Measurements from ENCODE around the gene MYO1F. TPM values are rescaled to one million over a fixed set of nuclear protein-coding genes. Genes with fewer than 3 reads are reported as not detected.
A peak's percentile ranks its signal among the peaks of the same experiment; 100 is the strongest.
"Not testable (repeated sequence)": the region's sequence is repeated elsewhere in the genome, so short reads cannot be mapped to it uniquely, and the experiment has no call there.

Gene MYO1F
- total and polyA plus RNA-seq, 8 donors = 3.0 to 54.8 (median 18.8) TPM

DNA sequence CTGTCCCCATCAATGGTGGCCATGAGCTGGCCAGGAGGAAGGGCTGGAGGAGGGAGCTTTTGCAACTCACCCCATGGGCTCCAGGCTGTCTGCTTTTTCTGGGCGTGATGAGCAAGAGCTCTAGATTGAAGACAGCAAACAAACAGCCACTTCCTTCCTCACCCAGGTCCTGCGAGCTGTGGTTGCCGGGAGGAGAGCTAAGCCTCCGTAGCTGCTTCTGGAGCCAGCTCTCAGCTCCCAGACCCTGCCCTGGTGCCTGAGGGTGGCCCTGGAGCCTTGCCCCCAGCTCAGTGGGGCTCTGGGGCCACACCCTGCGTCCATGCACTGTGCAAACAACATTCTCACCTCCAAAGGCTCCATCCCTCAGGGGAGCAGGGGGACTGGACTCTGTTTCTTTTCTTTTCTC is 6.2 kb downstream of the MYO1F start:
- TF ChIP-seq EP300 (IDR thresholded peaks at IDR 0.05) = no peak
- TF ChIP-seq POLR2AphosphoS5 (IDR thresholded peaks at IDR 0.05) = peak in 1 of 3 donors; percentile 18
- Histone ChIP-seq H3K4me3 (peak overlapping the region in 1 of 4 donors; percentile 17), H3K27ac (peak overlapping the region in 4 of 5 donors; percentile 37 to 77 (median 62)), H3K27me3 (peaks cover 0 to 3% (median 0%) of the 10 kb centered on the region in 3 donors), H3K4me1 (peaks cover 0 to 43% (median 5%) of the 10 kb centered on the region in 4 donors), H3K36me3 (no peaks in the 10 kb centered on the region), H3K9me3 (no peaks in the 10 kb centered on the region)
- DNase-seq = peak; percentile 47 to 52
- intact Hi-C loops (cut with DNase I; ENCODE audit: low total_unique reads) = no loop called here
- 10 to 24% (median 16%) methylated on average over 4 to 5 of the region's 5 CpGs for WGBS, 5 donors

DNA sequence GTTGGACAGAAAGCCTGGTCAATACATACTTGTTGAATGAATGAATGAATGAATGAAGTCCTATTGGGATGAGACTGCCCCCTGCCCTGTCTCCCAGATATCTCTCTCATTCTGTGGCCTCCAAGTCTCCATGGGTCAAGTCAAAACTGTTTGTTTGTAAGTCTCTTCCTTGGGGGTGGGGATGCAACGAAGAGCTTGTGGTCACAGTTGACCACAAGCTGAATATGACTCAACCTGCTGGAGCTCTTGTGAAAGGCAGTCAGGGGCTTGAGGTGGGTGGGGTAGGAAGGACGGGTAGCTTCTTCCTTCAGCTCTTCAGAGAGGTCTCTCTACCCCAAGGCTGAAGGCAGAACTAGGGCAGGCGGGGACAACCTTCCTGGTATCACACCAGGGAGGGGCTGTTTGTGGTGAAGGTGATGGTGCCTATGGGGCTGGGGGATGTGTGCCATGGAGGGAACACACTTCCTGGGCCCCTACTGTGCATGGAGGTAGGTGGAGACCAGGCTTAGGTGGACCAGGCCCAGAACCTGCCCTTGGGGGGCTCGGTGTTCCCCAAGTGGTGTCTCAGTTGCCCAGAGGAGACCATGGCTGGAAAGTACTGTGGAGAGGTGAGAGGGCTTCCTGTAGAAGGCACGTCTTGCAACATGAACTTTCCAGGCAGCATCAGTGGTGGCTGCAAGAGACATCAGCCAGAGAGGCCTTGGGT is 8.0 kb downstream of the MYO1F start:
- no peaks in the 10 kb centered on the region for H3K36me3 ChIP-seq
- intact Hi-C loops (cut with DNase I; ENCODE audit: low total_unique reads) = no loop called here
- peak; percentile 44 to 60 for DNase-seq
- peaks cover 0 to 60% (median 5%) of the 10 kb centered on the region in 4 donors for H3K4me1 ChIP-seq
- WGBS, 5 donors = 58 to 66% (median 62%) methylated on average over 5 of the region's 5 CpGs
- H3K27me3 ChIP-seq = no peaks in the 10 kb centered on the region
- peak overlapping the region in 3 of 5 donors; percentile 41 to 77 (median 75) for H3K27ac ChIP-seq
- H3K4me3 ChIP-seq = peak overlapping the region in 2 of 4 donors; percentile 13 to 16
- H3K9me3 ChIP-seq = no peaks in the 10 kb centered on the region
- TF ChIP-seq EP300 (IDR thresholded peaks at IDR 0.05) (no peak), POLR2AphosphoS5 (IDR thresholded peaks at IDR 0.05) (peak in 2 of 3 donors; percentile 31 to 42)

- TF ChIP-seq POLR2AphosphoS5 (IDR thresholded peaks at IDR 0.05) (no peak), EP300 (IDR thresholded peaks at IDR 0.05) (no peak), POLR2A (IDR thresholded peaks at IDR 0.05) (no peak), CTCF (IDR thresholded peaks at IDR 0.05) (no peak)
- Histone ChIP-seq H3K36me3 (no peaks in the 10 kb centered on the region), H3K4me1 (peaks cover 0 to 63% (median 5%) of the 10 kb centered on the region in 4 donors), H3K27me3 (no peaks in the 10 kb centered on the region), H3K9me3 (no peaks in the 10 kb centered on the region), H3K4me3 (no peak overlapping the region), H3K27ac (peak overlapping the region in 2 of 5 donors; percentile 75 to 77)
- WGBS, 5 donors = 81 to 90% (median 88%) methylated on average over 15 of the region's 15 CpGs
- no peak for DNase-seq
- intact Hi-C loops (cut with DNase I; ENCODE audit: low total_unique reads) = no loop called here
Observed at GRCh38 chr19:8567522-8568172, 9.6 kb downstream of the MYO1F start.

DNA sequence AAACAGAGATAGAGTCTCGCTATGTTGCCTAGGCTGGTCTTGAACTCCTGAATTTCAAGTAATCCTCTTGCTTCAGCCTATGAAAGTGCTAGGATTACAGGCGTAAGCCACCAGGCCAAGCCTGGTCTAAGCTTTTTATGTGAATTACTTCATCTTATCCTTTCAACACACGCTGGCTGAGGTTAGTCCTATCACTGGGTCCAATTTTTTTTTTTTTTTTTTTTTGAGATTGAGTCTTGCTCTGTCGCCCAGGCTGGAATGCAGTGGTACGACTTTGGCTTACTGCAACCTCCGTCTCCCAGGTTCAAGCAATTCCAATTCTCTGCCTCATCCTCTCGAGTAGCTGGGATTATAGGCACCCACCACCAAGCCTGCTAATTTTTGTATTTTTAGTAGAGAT is 10.4 kb downstream of the MYO1F start:
- Histone ChIP-seq H3K27ac (peak overlapping the region in 1 of 5 donors; percentile 75), H3K4me3 (no peak overlapping the region), H3K9me3 (no peaks in the 10 kb centered on the region), H3K27me3 (no peaks in the 10 kb centered on the region), H3K4me1 (peaks cover 0 to 60% (median 4%) of the 10 kb centered on the region in 4 donors), H3K36me3 (no peaks in the 10 kb centered on the region)
- no peak for DNase-seq
- no peak for TF ChIP-seq CTCF (IDR thresholded peaks at IDR 0.05)
- TF ChIP-seq EP300 (IDR thresholded peaks at IDR 0.05) = no peak
- no peak for TF ChIP-seq POLR2A (IDR thresholded peaks at IDR 0.05)
- no peak for TF ChIP-seq POLR2AphosphoS5 (IDR thresholded peaks at IDR 0.05)
- WGBS, 5 donors = 77 to 85% (median 80%) methylated on average over 7 of the region's 7 CpGs
- intact Hi-C loops (cut with DNase I; ENCODE audit: low total_unique reads) = no loop called here

DNA sequence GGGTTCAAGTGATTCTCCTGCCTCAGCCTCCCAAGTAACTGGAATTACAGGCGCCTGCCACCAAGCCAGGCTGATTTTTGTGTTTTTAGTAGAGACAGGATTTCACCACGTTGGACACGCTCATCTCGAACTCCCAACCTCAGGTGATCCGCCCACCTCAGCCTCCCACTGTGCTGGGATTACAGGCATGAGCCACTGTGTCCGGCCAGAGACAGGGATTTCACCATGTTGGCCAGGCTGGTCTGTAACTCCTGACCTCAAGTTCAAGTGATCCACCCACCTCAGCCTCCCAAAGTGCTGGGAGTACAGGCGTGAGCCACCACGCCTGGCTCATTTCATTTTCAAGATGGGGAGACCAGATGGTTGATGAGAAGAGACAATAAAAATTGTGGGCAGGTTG is 12.4 kb downstream of the MYO1F start:
- intact Hi-C loops (cut with DNase I; ENCODE audit: low total_unique reads); H3K27me3 ChIP-seq; H3K9me3 ChIP-seq; H3K4me3 ChIP-seq; DNase-seq; H3K36me3 ChIP-seq: not testable (repeated sequence)
- Histone ChIP-seq H3K27ac (peak overlapping the region in 1 of 5 donors; percentile 41), H3K4me1 (peaks cover 0 to 41% (median 2%) of the 10 kb centered on the region in 4 donors)
- WGBS, 5 donors = 82 to 92% (median 86%) methylated on average over 6 to 8 of the region's 8 CpGs
